Spleen (tissue), 11 donors: ENCODE data around the gene CLEC4M. TPM values are rescaled to one million over a fixed set of nuclear protein-coding genes. Genes with fewer than 3 reads are reported as not detected.

ENCODE experiments used
- DNase-seq: peaks from one replicate; pipeline ENCODE4 v3.0.0-alpha.2; 2020
- H3K27ac ChIP-seq, 8 donors: fragments of 200-600 bp; sonication (generic) in 7 of 8; 1 replicate in 4 of 8; 2 replicates in 4 of 8; pipeline versions ENCODE4 v1.5.0 to v1.8.0; 2016 to 2021; ENCODE audit warnings: inconsistent platforms in 4 of 8, mild to moderate bottlenecking in 4 of 8, moderate library complexity in 1 of 8
- H3K27me3 ChIP-seq, 7 donors: fragments of 200-600 bp; sonication (generic) in 6 of 7; replicated peaks in 1 of 7; 1 replicate in 4 of 7; 2 replicates in 3 of 7; pipeline versions ENCODE4 v1.5.0 to v1.8.0; 2016 to 2021; ENCODE audit warnings: inconsistent platforms in 3 of 7, mild to moderate bottlenecking in 1 of 7
- H3K36me3 ChIP-seq, 6 donors: fragments of 200-600 bp; sonication (generic) in 5 of 6; 1 replicate in 4 of 6; 2 replicates in 2 of 6; pipeline versions ENCODE4 v1.5.0 to v1.8.0; 2016 to 2021; ENCODE audit warnings: inconsistent platforms in 2 of 6
- H3K4me1 ChIP-seq, 6 donors: fragments of 200-600 bp; sonication (generic) in 5 of 6; 1 replicate in 3 of 6; 2 replicates in 3 of 6; pipeline versions ENCODE4 v1.5.0 to v1.8.0; 2016 to 2021; ENCODE audit warnings: inconsistent platforms in 3 of 6
- H3K4me3 ChIP-seq, 8 donors: fragments of 200-600 bp; sonication (generic) in 7 of 8; 1 replicate in 4 of 8; 2 replicates in 4 of 8; pipeline versions ENCODE4 v1.5.0 to v1.8.0; 2016 to 2021; ENCODE audit warnings: inconsistent platforms in 4 of 8, mild to moderate bottlenecking in 4 of 8, moderate library complexity in 2 of 8
- H3K9me3 ChIP-seq, 8 donors: fragments of 200-600 bp; sonication (generic) in 7 of 8; 1 replicate in 4 of 8; 2 replicates in 4 of 8; pipeline versions ENCODE4 v1.5.0 to v1.8.0; 2016 to 2021; ENCODE audit warnings: inconsistent platforms in 4 of 8
- CTCF ChIP-seq, 11 experiments: fragments of 200-600 bp in 7 of 11; fragments of 450-650 bp in 4 of 11; sonication (generic) in 4 of 11; IDR thresholded peaks in 8 of 11; conservative IDR thresholded peaks in 3 of 11; 1 replicate in 7 of 11; 2 replicates in 4 of 11; pipeline versions ENCODE4 v1.4.0 to v1.8.0; 2016 to 2021; ENCODE audit warnings: antibody characterized with exemption in 11 of 11, inconsistent platforms in 4 of 11, mild to moderate bottlenecking in 1 of 11
- POLR2A ChIP-seq, 3 donors: fragments of 450-650 bp; IDR thresholded peaks; one replicate each; pipeline ENCODE4 v1.5.1; 2017; ENCODE audit warnings: antibody characterized with exemption in 3 of 3, mild to moderate bottlenecking in 1 of 3
- POLR2AphosphoS5 ChIP-seq, 3 donors: sonication (generic); formaldehyde crosslinking; IDR thresholded peaks; one replicate each; pipeline ENCODE4 v1.5.1; 2017; ENCODE audit warnings: antibody characterized with exemption in 3 of 3
- WGBS, 5 donors: extraction: QIAGEN DNeasy Blood & Tissue Kit in 3 of 5; methylation state at CpG; one replicate each; pipeline versions ENCODE4 v1.1.5 to v1.1.7; 2013 to 2018; 5-methylcytosine and 5-hydroxymethylcytosine counted together
- intact Hi-C: fragments of 100-400 bp; cut with DNase I; formaldehyde crosslinking; loops from one replicate; pipeline ENCODE4 v1.15.0; 2023; ENCODE audit warnings: low total_unique reads
- polyA plus RNA-seq, 3 donors: library from polyadenylated mRNA; stranded (reverse); fragments of 200-250 nt; gene quantifications; one replicate each; pipeline ENCODE4 v1.2.1, GENCODE V29; 2013
- total RNA-seq, 7 donors: library from RNA; depleted of rRNA in 3 of 7; stranded (reverse); fragments of >200 nt in 3 of 7; fragmentation: NEBNext Ultra II Directional in 4 of 7; extraction: Animal tissue kit (Norgen Biotek cat#: 25700) in 4 of 7; gene quantifications; one replicate each; pipeline versions ENCODE4 v1.1.0 to v1.2.1, GENCODE V29; 2016 to 2021
- donor health status: healthy with polysubstance abuse.
- donor health status: DM: no; HTN: no; CAD: no; lungs with moderate emphysema.
- donor health status: DM: no; HTN: no; CAD: no.
- donor health status: Bipolar disorder and iron deficiency.
- donor health status: healthy.
- donor health status: DM: no; HTN: no; CAD: no.
- donor health status: DM: yes; HTN: yes; CAD: no.

Gene CLEC4M
- total and polyA plus RNA-seq, 10 donors: 0.12 to 3.3 (median 0.57) TPM; not detected in 6

DNA sequence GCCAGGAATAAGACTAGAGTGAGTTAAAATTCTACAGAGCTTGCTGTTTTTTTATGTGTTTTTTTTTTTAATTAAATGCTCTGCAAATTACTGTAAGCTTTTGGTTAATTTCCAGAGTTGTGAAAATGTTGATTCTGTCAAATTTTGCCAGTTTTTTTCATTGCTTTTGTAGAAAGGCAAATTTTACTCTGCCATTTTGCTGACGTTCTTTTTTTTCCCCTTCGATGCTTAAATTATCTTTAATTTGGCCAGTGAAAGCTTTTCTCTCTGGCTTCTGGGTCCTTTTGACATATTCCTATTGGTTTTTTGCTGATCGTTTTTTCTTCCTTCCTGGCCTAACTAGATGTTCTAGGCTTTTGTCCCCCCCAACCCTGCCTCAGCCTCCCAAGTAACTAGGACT is 43.2 kb downstream of the CLEC4M start:
- Histone ChIP-seq H3K4me1 (peaks cover 0 to 13% (median 4%) of the 10 kb centered on the region in 6 donors), H3K4me3 (no peak overlapping the region), H3K9me3 (peaks cover 0 to 17% (median 15%) of the 10 kb centered on the region in 8 donors), H3K27me3 (peaks cover 0 to 51% (median 0%) of the 10 kb centered on the region in 7 donors), H3K27ac (no peak overlapping the region), H3K36me3 (no peaks in the 10 kb centered on the region)
- no peak for DNase-seq
- TF ChIP-seq POLR2A (IDR thresholded peaks at IDR 0.05): no peak
- no peak for TF ChIP-seq CTCF (IDR thresholded peaks at IDR 0.05 in 8 of 11, conservative IDR thresholded peaks at IDR 0.05 in 3 of 11)
- TF ChIP-seq POLR2AphosphoS5 (IDR thresholded peaks at IDR 0.05): no peak
- WGBS, 5 donors: 67 to 81% (median 75%) methylated on average over 3 of the region's 3 CpGs
- intact Hi-C loops: loop anchor here (10.0 kb wide), 1 partner anchor 701 kb away; no protein-coding TSS in a partner anchor

- WGBS, 5 donors: 78 to 87% (median 82%) methylated on average over 9 of the region's 9 CpGs
- intact Hi-C loops: loop anchor here (10.0 kb wide), 1 partner anchor 702 kb away; no protein-coding TSS in a partner anchor
These were observed 43.8 kb downstream of the CLEC4M start for GRCh38 chr19:7806876-7807275.

GRCh38 chr19:7808108-7808507 is 45.1 kb downstream of the CLEC4M start:
- WGBS, 5 donors: 77 to 93% (median 82%) methylated on average over 4 to 5 of the region's 5 CpGs
- DNase-seq: no peak
- Histone ChIP-seq H3K36me3 (no peaks in the 10 kb centered on the region), H3K9me3 (peaks cover 0 to 32% (median 29%) of the 10 kb centered on the region in 8 donors), H3K4me3 (no peak overlapping the region), H3K27me3 (peaks cover 0 to 35% (median 0%) of the 10 kb centered on the region in 7 donors), H3K27ac (no peak overlapping the region), H3K4me1 (peaks cover 0 to 13% (median 4%) of the 10 kb centered on the region in 6 donors)
- no peak for TF ChIP-seq POLR2AphosphoS5 (IDR thresholded peaks at IDR 0.05)
- TF ChIP-seq POLR2A (IDR thresholded peaks at IDR 0.05): no peak
- TF ChIP-seq CTCF (IDR thresholded peaks at IDR 0.05 in 8 of 11, conservative IDR thresholded peaks at IDR 0.05 in 3 of 11): no peak
- intact Hi-C loops: loop anchor here (10.0 kb wide), 1 partner anchor 703 kb away; no protein-coding TSS in a partner anchor

More at GRCh38 chr19:7806876-7807275, 43.8 kb downstream of the CLEC4M start:
- Histone ChIP-seq H3K4me3 (no peak overlapping the region), H3K4me1 (peaks cover 0 to 13% (median 4%) of the 10 kb centered on the region in 6 donors), H3K36me3 (no peaks in the 10 kb centered on the region), H3K9me3 (peaks cover 0 to 20% (median 19%) of the 10 kb centered on the region in 8 donors), H3K27ac (no peak overlapping the region), H3K27me3 (peaks cover 0 to 44% (median 0%) of the 10 kb centered on the region in 7 donors)
- peak; percentile 36 for DNase-seq
- TF ChIP-seq POLR2AphosphoS5 (IDR thresholded peaks at IDR 0.05) (no peak), CTCF (IDR thresholded peaks at IDR 0.05 in 8 of 11, conservative IDR thresholded peaks at IDR 0.05 in 3 of 11) (no peak), POLR2A (IDR thresholded peaks at IDR 0.05) (no peak)

GRCh38 chr19:7811989-7812388 is 48.9 kb downstream of the CLEC4M start:
- H3K9me3 ChIP-seq: peaks cover 0 to 45% (median 36%) of the 10 kb centered on the region in 8 donors
- no peak overlapping the region for H3K27ac ChIP-seq
- TF ChIP-seq POLR2A (IDR thresholded peaks at IDR 0.05) (no peak), POLR2AphosphoS5 (IDR thresholded peaks at IDR 0.05) (no peak), CTCF (IDR thresholded peaks at IDR 0.05 in 8 of 11, conservative IDR thresholded peaks at IDR 0.05 in 3 of 11) (no peak)
- no peak for DNase-seq
- no peak overlapping the region for H3K4me3 ChIP-seq
- H3K27me3 ChIP-seq: peaks cover 0 to 12% (median 0%) of the 10 kb centered on the region in 7 donors
- intact Hi-C loops: no loop called here
- 48 to 57% (median 54%) methylated on average over 2 of the region's 2 CpGs for WGBS, 5 donors
- H3K36me3 ChIP-seq: no peaks in the 10 kb centered on the region
- peaks cover 2 to 26% (median 11%) of the 10 kb centered on the region in 6 donors for H3K4me1 ChIP-seq
